NCI-H524 treated with DMSO at 0.1 percent for 48 hours (cell line): ENCODE measurements around the gene ZNF273.
A peak's percentile ranks its signal among the peaks of the same experiment; 100 is the strongest.

ENCODE experiments used
- DNase-seq: peaks from one replicate; lab custom pipeline; 2025; lab: John Stamatoyannopoulos, UW

The ZNF273 gene

DNA sequence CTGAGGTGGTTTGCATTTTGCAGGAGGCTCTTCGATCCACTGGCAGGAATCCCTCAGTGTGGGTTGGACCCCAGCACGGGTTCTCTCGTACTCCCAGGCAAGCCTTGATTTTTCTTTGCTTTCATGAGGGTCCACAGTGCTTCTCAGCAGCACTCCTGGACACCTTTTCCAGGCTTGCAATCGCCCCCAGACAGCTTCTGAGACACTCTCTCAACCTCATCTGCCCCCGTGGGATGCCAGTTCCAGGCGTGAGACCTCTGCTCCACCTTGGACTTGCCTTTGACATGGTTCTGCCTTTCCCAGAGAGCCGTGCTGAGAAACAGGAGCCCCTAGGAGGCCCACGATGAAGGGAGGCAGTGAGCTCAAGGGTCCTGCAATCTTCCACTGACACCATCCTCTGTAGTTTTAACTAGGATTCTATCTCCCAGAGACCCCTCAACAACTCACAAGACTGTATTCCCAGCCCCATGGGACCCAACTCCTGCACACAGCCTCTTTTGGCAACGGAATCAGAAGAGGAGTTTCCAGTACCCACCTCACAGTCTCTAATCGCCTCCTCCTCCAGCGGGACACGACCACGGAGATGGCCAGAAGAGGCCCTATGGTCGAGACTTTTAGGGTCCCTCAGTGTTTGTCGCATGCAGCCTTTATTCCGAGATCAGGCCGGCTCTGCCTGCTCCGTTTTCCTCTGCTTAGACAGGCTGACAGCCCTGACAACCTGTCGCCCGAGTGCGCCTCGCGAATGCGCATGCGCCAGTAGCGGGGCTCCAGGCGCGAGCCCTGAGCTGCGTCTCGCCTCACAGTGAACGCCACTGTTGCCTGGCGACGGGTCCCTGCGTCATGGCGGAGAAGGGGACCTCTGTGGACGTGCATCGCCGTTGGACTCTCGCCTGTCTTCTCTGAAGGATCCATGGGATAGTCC lies 26.0 kb upstream of the ZNF273 start:
- DNase-seq, result peak; percentile 15

DNA sequence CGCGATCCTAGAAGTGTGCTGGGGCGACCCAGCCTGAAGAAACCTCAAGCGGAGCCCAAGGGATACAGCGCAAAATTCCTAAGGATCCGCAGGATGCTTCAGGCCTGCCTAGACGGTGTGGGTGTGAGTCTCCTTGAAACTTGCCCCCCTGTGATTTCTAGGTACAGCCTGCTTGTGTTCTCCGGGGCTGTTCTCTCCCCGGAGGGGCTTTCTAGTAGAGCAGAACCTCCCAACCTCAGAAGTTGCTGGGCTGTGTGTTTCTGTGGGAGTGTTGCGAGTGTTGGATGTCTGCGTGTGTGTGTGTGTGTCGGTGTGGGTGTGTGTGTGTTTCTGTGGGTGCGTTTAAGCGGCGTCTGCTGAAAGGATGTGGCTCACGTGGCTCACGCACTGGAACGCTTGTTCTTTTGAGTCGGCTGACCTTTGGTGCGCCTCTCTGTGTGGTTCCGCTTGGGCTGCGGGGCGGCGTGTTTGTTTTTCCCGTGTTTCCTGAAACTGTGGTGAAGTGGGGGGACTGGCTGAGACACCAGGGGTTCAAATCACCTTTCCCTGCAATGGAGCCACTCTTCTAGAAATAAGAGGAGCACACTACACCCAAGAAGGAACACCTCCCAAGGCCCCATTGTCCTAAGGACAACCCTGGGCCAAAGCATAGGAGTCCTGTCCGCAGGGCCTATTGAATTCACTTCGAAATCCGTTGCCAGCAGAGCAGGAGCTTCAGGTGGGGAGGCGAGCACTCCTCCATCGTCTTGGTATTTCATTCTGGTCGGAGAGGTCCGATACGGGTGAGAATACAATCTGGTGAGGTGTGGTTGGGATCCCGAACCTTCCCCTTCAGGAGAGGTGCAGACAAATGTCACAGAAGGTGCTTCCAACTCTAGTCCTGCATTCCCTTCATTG lies 25.1 kb upstream of the ZNF273 start:
- no peak for DNase-seq

- DNase-seq, result no peak
Measured at GRCh38 chr7:64878684-64879083, 24.4 kb upstream of the ZNF273 start.

GRCh38 chr7:64879086-64879730 lies 23.9 kb upstream of the ZNF273 start:
- no peak for DNase-seq

DNA sequence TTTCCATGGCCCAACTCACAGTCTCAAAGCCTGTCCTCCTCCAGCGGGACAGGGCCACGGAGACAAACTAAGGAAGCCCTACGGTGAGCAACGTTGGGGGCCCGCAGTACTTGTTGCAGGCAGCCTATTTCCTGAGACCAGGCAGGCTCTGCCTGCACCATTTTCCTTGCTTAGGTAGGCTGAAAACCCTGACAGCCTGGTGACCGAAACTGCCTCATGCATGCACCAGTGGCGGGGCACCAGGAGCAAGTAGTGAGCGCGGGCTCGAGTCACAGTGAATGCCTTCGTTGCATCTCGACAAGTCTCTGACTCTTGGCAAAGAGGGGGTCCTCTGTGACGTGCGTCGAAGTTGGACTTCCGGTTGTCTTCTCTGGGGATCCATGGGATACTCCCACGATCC lies 23.3 kb upstream of the ZNF273 start:
- DNase-seq, result no peak

DNA sequence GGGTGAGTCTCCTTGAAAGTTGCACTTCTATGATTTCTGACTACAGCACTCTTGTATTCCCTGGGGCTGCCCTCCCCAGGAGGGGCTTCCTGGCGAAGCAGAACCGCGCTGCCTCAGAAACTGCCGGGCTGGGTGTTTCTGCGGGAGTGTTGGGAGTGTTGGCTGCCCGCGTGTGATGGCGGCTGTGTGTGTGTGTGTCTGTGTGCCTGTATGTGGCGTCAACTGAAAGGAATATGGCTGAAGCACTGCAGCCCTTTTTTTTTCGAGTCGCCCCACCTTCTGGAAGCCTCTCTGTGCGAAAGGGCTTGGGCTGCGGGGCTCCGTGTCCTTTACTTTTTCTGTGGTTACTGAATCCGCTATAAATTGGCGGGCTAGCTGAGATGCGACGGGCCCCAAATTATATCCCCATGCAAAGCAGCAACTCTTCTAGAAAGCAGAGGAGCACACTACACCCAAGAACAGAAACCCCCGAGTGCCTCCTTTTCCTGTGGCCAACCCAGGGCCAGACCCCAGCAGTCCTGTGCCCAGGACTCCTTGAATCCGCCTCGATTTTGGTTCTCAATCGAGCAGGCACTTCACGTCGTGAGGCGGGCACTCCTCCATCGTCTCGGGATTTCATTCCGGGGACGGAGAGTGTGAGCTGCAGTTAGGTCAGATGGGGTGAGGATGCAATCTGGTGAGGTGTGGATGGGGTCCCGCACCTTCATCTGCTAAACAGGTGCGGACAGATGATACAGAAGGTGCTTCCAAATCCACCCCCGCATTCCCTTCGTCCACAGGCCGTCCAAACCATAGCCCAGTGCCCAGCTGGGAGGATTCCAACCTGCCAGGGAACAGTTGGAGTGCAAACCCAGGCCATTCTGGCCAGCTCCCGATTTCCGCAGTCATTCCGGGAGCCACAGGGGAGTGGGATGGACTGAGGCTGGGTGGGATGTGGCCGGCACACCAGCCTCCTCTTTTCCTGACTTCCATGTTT lies 22.5 kb upstream of the ZNF273 start:
- DNase-seq, result no peak

DNA sequence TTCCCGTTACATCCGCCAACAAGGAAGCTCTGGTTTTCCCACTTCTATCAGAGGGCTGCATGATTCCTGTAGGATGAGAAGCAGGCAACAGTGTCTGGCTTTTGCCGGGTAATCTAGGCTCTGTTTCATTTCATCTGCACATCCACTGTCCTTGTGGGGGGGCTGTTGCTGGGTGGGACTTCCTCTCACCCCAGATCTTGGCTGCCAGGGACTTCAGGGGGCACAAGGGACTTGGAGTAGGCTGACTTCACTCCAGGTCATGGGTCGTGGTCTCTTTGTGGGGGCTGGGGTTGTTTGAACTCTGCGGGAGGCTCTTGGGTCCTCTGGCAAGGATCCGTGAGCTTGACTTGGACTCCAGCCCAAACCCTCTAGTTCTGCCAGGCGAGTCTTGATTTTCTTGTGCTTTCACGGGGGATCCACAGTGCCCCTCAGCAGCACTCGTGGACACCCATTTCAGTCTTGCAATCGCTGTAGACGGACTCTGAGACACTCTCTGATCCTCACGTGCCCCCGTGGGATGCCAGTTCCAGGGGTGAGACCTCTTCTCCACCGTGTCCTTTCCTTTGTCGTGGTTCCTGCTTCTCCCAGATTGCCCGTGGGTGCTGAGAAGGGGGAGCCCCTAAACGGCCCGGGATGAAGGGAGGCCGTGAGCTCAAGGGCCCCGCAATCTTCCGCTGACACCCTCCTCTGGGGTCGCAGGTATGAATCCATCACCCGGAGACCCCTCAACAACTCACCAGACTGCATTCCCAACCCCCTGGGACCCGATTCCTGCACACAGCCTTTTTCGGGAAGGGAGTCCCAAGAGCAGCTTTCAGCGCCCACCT lies 21.4 kb upstream of the ZNF273 start:
- no peak for DNase-seq

DNA sequence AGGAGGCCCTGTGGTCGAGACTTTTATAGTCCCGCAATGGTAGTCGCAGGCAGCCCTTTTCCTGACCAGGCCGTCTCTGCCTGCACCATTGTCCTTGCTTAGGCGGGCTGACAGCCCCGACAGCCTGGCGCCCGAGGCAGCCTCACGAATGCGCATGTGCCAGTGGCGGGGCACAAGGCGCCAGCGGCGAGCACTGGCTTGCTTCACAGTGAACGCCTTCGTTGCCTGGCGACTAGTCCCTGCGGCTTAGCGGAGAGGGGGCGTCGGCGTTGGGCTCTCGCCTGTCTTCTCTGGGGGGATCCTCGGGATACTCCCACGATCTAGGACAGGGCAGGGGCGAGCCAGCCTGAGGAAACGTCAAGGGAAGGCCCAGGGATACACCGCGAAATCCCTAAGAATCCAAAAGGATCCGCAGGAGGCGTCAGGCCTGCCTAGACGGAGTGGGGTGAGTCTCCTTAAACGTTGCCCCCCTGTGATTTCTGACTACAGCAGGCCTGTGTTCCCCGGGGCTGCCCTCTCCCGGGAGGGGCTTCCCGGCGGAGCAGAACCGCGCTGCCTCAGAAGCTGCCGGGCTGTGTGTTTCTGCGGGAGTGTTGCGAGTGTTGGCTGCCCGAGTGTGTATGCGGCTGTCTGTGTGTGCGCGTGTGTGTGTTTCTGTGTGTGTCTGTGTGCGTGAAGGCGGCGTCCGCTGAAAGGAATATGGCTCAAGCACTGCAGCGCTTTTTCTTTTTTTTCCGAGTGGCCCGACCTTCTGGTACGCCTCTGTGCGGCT lies 20.5 kb upstream of the ZNF273 start:
- no peak for DNase-seq

- no peak for DNase-seq
Measured at GRCh38 chr7:64883113-64883905, 19.8 kb upstream of the ZNF273 start.

DNA sequence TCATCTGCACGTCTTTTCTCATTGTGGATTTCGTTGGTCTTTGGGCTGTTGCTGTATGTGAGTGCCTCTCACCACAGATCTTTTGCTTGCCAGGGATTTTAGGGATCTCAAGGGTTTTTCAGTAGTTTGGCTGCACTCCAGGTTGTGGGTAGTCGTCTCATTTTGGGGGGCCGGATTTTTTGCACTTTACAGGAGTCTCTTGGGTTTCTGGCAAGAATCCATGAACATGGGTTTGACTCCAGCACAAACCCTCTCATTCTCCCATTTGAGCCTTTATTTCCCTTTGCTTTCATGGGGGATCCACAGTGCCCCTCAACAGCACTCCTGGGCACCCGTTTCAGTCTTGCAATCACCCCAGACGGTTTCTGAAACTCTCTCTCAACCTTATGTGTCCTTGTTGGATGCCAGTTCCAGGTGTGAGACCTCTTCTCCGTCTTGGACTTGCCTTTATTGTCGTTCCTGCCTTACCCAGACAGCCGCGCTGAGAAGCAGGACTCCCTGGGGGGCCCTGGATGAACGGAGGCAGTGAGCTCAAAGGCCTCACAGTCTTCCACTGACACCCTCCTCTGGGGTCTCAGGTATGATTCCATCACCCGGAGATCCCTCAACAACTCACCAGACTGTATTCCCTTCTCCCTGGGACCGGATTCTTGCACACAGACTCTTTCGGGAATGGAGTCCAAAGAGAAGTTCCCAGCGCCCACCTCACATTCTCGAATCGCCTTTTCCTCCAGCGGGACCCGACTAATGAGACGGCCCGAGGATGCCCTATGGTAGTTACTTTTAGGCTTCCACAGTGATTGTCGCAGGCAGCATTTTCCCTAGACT lies 18.8 kb upstream of the ZNF273 start:
- no peak for DNase-seq

DNA sequence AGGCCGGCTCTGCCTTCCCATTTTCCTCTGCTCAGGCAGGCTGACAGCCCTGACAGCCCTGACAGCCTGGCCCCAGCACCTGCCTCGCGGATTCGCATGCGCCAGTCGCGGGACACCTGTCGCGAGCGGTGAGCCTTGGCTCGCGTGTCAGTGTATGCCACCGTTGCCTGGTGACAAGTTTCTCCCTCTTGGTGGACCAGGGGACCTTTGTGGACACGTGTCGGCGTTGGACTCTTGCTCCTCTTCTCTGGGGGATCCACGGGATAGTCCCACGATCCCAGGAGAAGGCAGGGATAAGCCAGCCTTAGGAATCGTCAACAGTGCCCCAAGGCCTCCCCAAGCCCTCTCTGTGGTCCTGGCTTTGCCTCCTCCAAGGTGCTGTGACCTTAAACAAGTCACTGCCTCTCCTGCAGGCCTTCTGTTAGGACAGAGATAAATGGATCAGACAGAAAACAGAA lies 18.1 kb upstream of the ZNF273 start:
- DNase-seq, result no peak

DNA sequence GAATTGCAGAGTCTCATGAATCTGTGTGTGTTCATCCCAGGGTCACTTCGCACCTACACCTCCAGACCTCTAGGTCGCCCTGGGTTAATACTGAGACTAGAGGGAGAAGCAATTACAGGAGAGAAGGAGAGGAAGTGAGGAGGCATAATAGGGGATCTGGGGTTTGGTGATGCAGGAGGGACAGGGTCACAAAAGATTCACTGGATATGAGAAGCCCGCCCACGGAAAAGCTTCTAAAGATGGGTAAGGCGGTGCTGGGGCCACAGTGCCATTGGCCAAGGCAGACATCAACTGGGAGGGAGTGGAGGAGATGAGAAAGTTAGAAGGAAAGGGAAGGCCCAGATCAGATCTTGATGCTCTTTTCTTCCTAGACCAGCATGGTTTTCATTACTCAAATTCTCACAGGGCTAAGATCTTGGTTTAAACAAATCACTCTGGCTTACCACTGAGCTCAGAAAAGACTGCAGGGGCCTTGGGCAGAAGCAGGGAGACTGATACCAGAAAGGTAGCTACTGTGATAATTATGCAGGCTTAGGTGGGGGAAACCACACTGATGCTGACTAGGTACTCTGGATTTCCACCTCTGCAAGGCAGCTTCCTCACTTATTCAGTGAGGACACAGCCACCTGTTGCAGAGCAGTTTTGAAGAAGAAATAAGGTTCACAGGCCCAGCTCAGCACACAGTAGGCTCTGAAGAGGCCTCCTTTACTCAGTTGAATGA lies 17.4 kb upstream of the ZNF273 start:
- DNase-seq, result no peak

DNA sequence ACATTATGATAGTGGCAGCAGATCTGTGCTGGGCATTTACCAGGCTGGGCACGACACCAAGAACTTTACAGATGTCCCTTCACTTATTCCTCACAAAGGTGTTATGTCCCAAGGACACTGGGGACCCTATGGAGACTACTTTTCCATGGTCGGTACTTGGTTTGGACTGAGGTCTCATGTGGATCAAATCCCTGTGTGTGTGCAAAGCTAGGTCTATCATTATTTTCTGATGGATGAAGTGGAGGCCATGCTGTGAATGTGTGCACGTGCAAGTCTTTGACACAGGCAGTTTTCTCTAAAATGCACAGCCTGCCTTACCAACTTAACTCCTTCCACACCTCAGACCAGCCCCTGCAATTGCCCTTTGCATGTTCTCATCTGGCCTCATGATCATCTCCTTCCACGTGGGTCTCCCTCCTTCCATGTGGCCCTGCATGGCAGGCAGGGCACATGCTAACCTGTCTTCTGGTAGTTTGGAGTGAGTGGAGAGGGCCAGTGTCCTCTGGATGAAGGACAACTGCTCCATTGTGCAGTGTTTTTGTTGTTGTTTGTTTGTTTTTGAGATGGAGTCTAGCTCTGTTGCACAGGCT lies 16.0 kb upstream of the ZNF273 start:
- no peak for DNase-seq

- no peak for DNase-seq
Measured at GRCh38 chr7:64887756-64888508, 15.1 kb upstream of the ZNF273 start.

- no peak for DNase-seq
Measured at GRCh38 chr7:64888561-64888900, 14.5 kb upstream of the ZNF273 start.
